ENCODE results near the gene VPS41. TPM values are rescaled to one million over a fixed set of nuclear protein-coding genes. Genes with fewer than 3 reads are reported as not detected.

Gene VPS41
- polyA plus RNA-seq, 1 of the 3 experiments (the other 2 are of a cell fraction), result 20.4 TPM

GRCh38 chr7:38673795-38674194, 235.2 kb downstream of the VPS41 start:
- H3F3A ChIP-seq (replicated peaks; ENCODE audit: insufficient read depth), result no peaks in the 10 kb centered on the region
- no peak overlapping the region for H3K4me2 ChIP-seq
- no peak overlapping the region for H3K27ac ChIP-seq (ENCODE audit: low read depth in 2 of 2, low read length in 1 of 2)
- H3K4me3 ChIP-seq (ENCODE audit: low read depth in 2 of 2, low read length in 1 of 2), result no peak overlapping the region
- no peaks in the 10 kb centered on the region for H3K9me2 ChIP-seq
- H3K4me1 ChIP-seq (ENCODE audit: control insufficient read depth in 1 of 2, insufficient read depth in 2 of 2, low read depth in 1 of 2, low read length in 1 of 2), result no peaks in the 10 kb centered on the region
- H3K9me3 ChIP-seq, result no peaks in the 10 kb centered on the region
- ChIA-PET CTCF (no interaction called here), POLR2A (no interaction called here)
- H2AFZ ChIP-seq (ENCODE audit: low read depth), result no peak overlapping the region
- H4K20me1 ChIP-seq (ENCODE audit: insufficient read depth), result no peaks in the 10 kb centered on the region
- peaks cover 6% of the 10 kb centered on the region; the same call in 1 of the 2 replicates for H3K27me3 ChIP-seq (ENCODE audit: insufficient read depth)
- WGBS (ENCODE audit: low lambda C conversion rate), result 36% methylated on average over 3 of the region's 3 CpGs
- H3K36me3 ChIP-seq (replicated peaks in 1 of 2; ENCODE audit: control insufficient read depth in 1 of 2, insufficient read depth in 2 of 2, low read length in 1 of 2), result no peaks in the 10 kb centered on the region
- TF ChIP-seq TAF1 (IDR thresholded peaks at IDR 0.05; ENCODE audit: borderline replicate concordance, low read depth, low read length), result no peak
- no peak for TF ChIP-seq MXI1 (IDR thresholded peaks at IDR 0.05; ENCODE audit: low read depth, low read length)
- TF ChIP-seq MAX (IDR thresholded peaks at IDR 0.05; ENCODE audit: low read depth), result no peak
- no peak for TF ChIP-seq FOSL2 (IDR thresholded peaks at IDR 0.05; ENCODE audit: borderline replicate concordance, low read depth)
- no peaks in the 10 kb centered on the region for H3K79me2 ChIP-seq (ENCODE audit: insufficient read depth)
- H3K9ac ChIP-seq, result no peak overlapping the region
- no peak for DNase-seq

Other genes starting within 250 kb of the VPS41 start
- gene POU6F2, start 68.7 kb upstream of the VPS41 start, polyA plus RNA-seq (2012; rRNA removed), result under 0.01 TPM in 1 of 2 replicates, not detected in the other